GM12873 (cell line): ENCODE measurements around the gene C19orf38.

Experiments
- CTCF ChIP-seq: IDR thresholded peaks from 2 replicates; pipeline ENCODE4 v1.5.1; 2012; ENCODE audit warnings: low read depth, mild to moderate bottlenecking, moderate library complexity, low read length, control low read depth; ENCODE audit not compliant: insufficient read depth; ENCODE audit errors: missing control alignments

The C19orf38 gene

GRCh38 chr19:10878253-10878652 is 30.0 kb downstream of the C19orf38 start:
- no peak for TF ChIP-seq CTCF

GRCh38 chr19:10881403-10882107 is 33.3 kb downstream of the C19orf38 start:
- TF ChIP-seq CTCF = no peak

GRCh38 chr19:10882108-10882457 is 33.9 kb downstream of the C19orf38 start:
- TF ChIP-seq CTCF = no peak

- no peak for TF ChIP-seq CTCF
These were observed 36.1 kb downstream of the C19orf38 start for GRCh38 chr19:10884274-10884673.

- TF ChIP-seq CTCF = no peak
These were observed 37.3 kb downstream of the C19orf38 start for GRCh38 chr19:10885201-10886169.

GRCh38 chr19:10887616-10888367 is 39.6 kb downstream of the C19orf38 start:
- no peak for TF ChIP-seq CTCF
